Measurements from ENCODE around the gene FBXO21.

GRCh38 chr12:117171499-117172162 lies 18.6 kb downstream of the FBXO21 start:
- TF ChIP-seq POLR2A (IDR thresholded peaks at IDR 0.05; ENCODE audit: low read length) (no peak), GATA1 (IDR thresholded peaks at IDR 0.05; ENCODE audit: low read depth, low read length) (no peak)
